ENCODE data around the gene MAGEA9B. TPM values are rescaled to one million over a fixed set of nuclear protein-coding genes. Genes with fewer than 3 reads are reported as not detected.
"Not testable (repeated sequence)": the region's sequence is repeated elsewhere in the genome, so short reads cannot be mapped to it uniquely, and the experiment has no call there.

Gene MAGEA9B
- total RNA-seq, 4 donors from 2014 or later: not detected

DNA sequence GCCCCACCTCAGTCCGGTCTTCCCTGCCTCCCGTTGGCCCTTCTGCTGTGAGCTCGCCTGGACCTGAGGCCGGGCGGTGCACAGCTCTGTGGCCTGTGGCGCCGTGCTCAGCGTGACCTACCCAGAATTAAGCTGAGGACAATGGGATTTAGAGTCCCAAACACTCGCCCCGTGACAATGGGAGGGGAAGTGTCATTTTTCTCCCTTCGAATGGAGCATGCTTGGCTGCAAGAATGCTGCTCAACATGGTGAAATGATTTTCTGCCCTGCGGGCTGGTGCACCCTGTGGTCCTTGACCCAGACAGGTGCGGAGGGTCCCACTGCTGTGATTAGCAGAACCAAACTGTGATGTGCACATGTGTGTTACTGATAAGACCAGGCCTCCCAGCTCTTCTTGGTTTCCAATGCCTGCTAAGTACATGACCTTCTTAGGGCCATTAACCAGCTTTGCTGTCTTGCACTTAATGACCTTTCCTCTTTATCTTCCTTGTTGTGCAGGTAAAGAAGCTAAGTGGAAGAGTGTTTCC, 45.7 kb downstream of the MAGEA9B start:
- no peaks in the 10 kb centered on the region for H3K9me3 ChIP-seq
- H3K27ac ChIP-seq: peak overlapping the region; percentile 61 to 92 (median 89)
- no peaks in the 10 kb centered on the region for H3K27me3 ChIP-seq
- peak overlapping the region; percentile 51 to 65 (median 60) for H3K4me3 ChIP-seq
- H3K36me3 ChIP-seq: peaks cover 0 to 3% (median 0%) of the 10 kb centered on the region in 3 donors
- no peak for DNase-seq (ENCODE audit: low spot score in 2 of 2)
- TF ChIP-seq POLR2A (IDR thresholded peaks at IDR 0.05) (no peak), EP300 (IDR thresholded peaks at IDR 0.05) (no peak), CTCF (IDR thresholded peaks at IDR 0.05) (no peak)
- WGBS, 2 donors: 40 to 41% methylated on average over 1 to 13 of the region's 13 CpGs
- H3K4me1 ChIP-seq: peaks cover 0 to 9% (median 2%) of the 10 kb centered on the region in 4 donors

DNA sequence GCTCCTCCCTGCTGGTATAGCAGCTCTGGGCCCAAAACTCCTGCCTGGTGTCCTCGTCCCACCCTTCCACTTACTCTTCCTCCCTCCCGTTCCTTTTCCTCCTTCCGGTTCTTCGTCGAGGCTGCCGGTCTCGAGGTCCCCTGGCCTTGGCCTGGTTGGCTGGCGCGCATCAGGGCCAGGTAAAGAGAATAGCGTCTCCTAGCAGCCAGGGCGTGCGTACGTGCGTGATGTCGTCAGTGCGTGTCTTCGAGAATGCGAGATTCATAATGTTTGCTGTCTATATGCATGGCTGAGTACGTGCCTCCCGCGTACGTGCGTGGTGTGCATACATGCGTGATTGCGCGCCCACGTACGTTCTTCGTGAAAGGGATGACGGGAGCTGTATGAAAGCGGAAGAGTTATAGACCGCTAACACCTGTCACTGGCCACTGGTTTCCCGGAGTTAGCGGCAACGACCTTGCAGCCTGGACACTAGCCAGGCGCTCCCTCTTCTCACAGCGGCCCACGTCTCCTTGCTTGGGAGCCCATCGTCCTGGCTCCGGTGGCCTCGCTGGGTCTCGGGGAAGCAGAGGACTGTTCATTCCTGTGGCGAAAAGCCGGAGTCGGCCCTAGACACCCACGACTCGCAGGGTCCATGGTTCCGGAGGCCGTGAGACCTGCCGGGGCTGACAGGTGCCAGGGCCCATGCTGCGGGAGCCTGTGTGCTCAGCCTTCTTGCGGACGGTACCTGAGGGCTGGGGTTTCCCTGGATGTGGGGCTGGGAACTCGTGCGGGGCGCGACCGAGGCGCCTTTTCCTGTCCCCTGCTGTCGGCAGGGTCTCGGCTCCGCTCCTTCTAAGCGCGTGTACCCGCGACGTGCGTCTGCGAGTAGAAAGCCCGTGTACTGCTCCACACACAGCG, 46.4 kb downstream of the MAGEA9B start, which contains the start of gene EOLA1:
TSS of gene EOLA1 (plus strand) at position 392 of the 900 bp plus-strand sequence. CDS start 4,619 bp downstream, outside the sequence.
- no peaks in the 10 kb centered on the region for H3K9me3 ChIP-seq
- peaks cover 0 to 9% (median 2%) of the 10 kb centered on the region in 4 donors for H3K4me1 ChIP-seq
- 1 to 53% methylated on average over 14 to 69 of the region's 71 CpGs for WGBS, 2 donors
- peak within 1 kb of the TSS; percentile 51 to 65 (median 60) for H3K4me3 ChIP-seq
- peak within 1 kb of the TSS; percentile 63 to 92 (median 89) for H3K27ac ChIP-seq
- H3K27me3 ChIP-seq: no peaks in the 10 kb centered on the region
- peak; percentile 59 to 68 for DNase-seq (ENCODE audit: low spot score in 2 of 2)
- TF ChIP-seq CTCF (IDR thresholded peaks at IDR 0.05) (peak in 1 of 5 experiments; percentile 15), EP300 (IDR thresholded peaks at IDR 0.05) (peak; percentile 69 to 87), POLR2A (IDR thresholded peaks at IDR 0.05) (peak in 1 of 2 donors; percentile 52)
- peaks cover 0 to 3% (median 0%) of the 10 kb centered on the region in 3 donors for H3K36me3 ChIP-seq

DNA sequence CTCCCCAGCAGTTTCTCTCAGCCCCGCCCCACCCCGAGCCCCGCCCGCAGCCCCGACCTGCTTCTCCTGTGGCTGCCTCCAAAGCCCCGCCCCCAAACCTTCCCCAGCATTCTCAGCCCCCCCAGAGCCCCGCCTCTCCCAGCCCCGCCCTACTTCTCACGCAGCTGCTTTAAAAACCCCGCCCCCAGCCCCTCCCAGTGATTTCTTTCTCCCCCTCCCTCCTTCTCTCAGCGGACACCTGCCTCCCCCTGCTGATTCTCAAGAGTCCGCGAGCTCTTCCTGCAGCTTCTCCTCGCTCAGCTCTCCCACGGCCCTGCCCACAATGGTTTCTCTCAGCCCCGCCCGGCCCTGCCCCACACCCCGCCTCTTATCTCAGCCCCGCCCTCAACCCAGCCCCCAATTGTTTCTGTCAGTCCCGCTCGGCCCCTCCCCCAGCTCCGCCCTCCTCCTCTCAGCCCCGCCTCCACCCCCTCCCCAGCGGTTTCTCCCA, 47.1 kb downstream of the MAGEA9B start:
- H3K27ac ChIP-seq: peak overlapping the region; percentile 61 to 92 (median 89)
- peaks cover 0 to 3% (median 0%) of the 10 kb centered on the region in 3 donors for H3K36me3 ChIP-seq
- H3K4me3 ChIP-seq: peak overlapping the region; percentile 51 to 65 (median 60)
- H3K27me3 ChIP-seq: no peaks in the 10 kb centered on the region
- TF ChIP-seq POLR2A (IDR thresholded peaks at IDR 0.05) (no peak), EP300 (IDR thresholded peaks at IDR 0.05) (no peak), CTCF (IDR thresholded peaks at IDR 0.05) (no peak)
- H3K4me1 ChIP-seq: peaks cover 0 to 9% (median 2%) of the 10 kb centered on the region in 4 donors
- WGBS, 2 donors: 0 to 39% methylated on average over 6 to 19 of the region's 24 CpGs
- peak; percentile 89 to 91 for DNase-seq (ENCODE audit: low spot score in 2 of 2)
- no peaks in the 10 kb centered on the region for H3K9me3 ChIP-seq

DNA sequence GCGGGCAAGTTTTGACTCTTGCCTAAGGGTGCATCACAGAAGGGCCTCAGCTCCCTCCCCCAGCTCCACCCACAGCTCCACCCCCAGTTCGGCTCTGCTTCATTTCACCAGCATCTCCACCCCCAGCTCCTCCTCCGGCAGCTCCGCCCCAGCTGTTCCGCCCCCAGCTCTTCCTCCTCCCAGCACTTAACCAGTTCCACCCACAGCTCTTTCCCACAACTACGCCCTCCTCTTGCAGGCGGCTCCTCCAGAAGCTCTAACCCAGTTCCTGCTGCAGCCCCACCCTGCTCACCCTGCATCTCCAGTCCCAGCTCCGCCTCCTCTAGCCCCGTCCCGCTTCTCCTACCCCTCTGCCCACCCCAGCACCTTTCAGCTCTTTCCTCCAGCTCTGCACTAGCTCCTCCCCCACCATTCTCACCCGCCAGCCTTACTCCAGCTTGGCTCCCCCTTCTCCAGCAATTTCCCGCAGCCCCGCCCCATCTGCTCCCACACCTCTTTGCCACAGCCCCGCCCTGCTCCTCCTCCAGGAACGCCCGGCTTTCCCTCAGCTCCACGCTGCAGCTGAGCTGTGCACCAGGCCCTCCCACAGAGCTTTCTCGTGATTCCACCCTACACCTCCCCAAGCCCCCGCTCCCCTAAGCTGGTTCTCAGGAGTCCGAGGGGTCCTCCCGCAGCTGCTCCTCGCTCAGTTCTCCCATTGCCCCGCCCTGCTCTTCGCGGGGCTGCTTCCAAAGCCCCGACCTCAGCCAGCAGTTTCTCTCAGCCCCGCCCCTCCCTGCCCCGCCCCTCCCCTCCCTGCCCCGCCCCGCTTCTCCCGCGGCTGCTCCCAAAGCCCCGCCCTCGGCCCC, 47.8 kb downstream of the MAGEA9B start:
- Histone ChIP-seq H3K27me3 (no peaks in the 10 kb centered on the region), H3K36me3 (peaks cover 0 to 8% (median 0%) of the 10 kb centered on the region in 3 donors), H3K27ac (peak overlapping the region; percentile 63 to 92 (median 81)), H3K9me3 (no peaks in the 10 kb centered on the region), H3K4me3 (peak overlapping the region; percentile 23 to 65 (median 45)), H3K4me1 (peaks cover 0 to 9% (median 2%) of the 10 kb centered on the region in 4 donors)
- 0 to 54% methylated on average over 13 to 34 of the region's 34 CpGs for WGBS, 2 donors
- peak; percentile 78 to 80 for DNase-seq (ENCODE audit: low spot score in 2 of 2)
- TF ChIP-seq CTCF (IDR thresholded peaks at IDR 0.05) (no peak), EP300 (IDR thresholded peaks at IDR 0.05) (no peak), POLR2A (IDR thresholded peaks at IDR 0.05) (no peak)

GRCh38 chrX:149537474-149537873, 49.8 kb downstream of the MAGEA9B start:
- 83 to 92% methylated on average over 1 to 7 of the region's 11 CpGs for WGBS, 2 donors
- H3K27ac ChIP-seq; H3K9me3 ChIP-seq; H3K4me3 ChIP-seq; H3K27me3 ChIP-seq; H3K4me1 ChIP-seq; DNase-seq (ENCODE audit: low spot score in 2 of 2); H3K36me3 ChIP-seq: not testable (repeated sequence)

DNA sequence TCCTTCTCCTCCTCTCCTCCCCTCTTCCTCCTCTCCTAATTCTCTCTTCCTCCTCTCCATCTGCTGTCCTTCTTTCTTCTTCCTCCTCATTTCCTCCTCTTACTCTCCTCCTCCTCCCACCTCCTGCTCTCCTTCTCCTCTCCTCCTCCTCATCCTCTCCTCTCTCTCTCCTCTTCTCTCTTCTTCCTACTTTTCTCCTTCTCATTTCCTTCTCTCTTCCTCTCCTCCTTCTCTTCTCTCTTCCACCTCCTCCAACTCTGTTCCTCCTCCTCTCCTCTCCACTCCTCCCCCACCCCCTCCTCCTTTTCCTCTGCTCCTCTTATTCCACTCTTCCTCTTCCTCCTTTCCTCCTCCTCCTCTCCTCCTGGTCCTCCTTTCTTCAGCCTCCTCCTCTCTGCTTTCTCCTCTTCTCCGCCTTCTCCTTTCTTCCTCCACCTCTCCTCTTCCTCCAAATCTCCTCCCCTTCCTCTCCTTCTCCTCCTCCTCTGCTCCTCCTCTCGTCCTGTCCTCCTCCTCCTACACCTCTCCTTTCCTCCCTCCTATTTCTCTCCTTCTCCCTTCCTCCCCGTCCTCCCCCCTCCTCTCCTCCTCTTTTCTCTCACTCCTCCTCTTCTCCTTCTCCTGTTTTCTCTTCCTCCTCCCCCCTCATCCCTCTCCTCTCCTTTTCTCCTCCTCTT, 52.2 kb downstream of the MAGEA9B start:
- not testable (repeated sequence) for H3K4me3 ChIP-seq; DNase-seq (ENCODE audit: low spot score in 2 of 2); H3K9me3 ChIP-seq; H3K27ac ChIP-seq; H3K4me1 ChIP-seq; H3K27me3 ChIP-seq
- WGBS, 2 donors: 52 to 87% methylated on average over 3 of the region's 3 CpGs
- H3K36me3 ChIP-seq: peaks cover 0 to 14% (median 0%) of the 10 kb centered on the region in 3 donors

- H3K36me3 ChIP-seq: peaks cover 0 to 14% (median 0%) of the 10 kb centered on the region in 3 donors
- DNase-seq (ENCODE audit: low spot score in 2 of 2); H3K4me1 ChIP-seq; H3K9me3 ChIP-seq; H3K4me3 ChIP-seq; H3K27ac ChIP-seq; H3K27me3 ChIP-seq: not testable (repeated sequence)
- 88 to 100% methylated on average over 1 to 11 of the region's 11 CpGs for WGBS, 2 donors
Measured at GRCh38 chrX:149533999-149534398, 53.3 kb downstream of the MAGEA9B start.

Data from tibial nerve (tissue), 4 donors.